Suprapubic skin (tissue), 4 donors: ENCODE results near the gene CTRL. TPM values are rescaled to one million over a fixed set of nuclear protein-coding genes. Genes with fewer than 3 reads are reported as not detected.

ENCODE experiments used
- DNase-seq, 2 donors: peaks; one replicate each; pipeline ENCODE4 v3.0.0-alpha.2; 2019; ENCODE audit warnings: low spot score in 2 of 2
- H3K27ac ChIP-seq: fragments of 200-600 bp; sonication (generic); one replicate; pipeline ENCODE4 v1.5.1; 2019
- H3K27me3 ChIP-seq: fragments of 200-600 bp; sonication (generic); one replicate; pipeline ENCODE4 v1.5.1; 2019
- H3K36me3 ChIP-seq: fragments of 200-600 bp; sonication (generic); one replicate; pipeline ENCODE4 v1.5.1; 2019
- H3K4me1 ChIP-seq: fragments of 200-600 bp; sonication (generic); one replicate; pipeline ENCODE4 v1.5.1; 2019
- H3K4me3 ChIP-seq: fragments of 200-600 bp; sonication (generic); one replicate; pipeline ENCODE4 v1.5.1; 2019; ENCODE audit warnings: mild to moderate bottlenecking
- H3K9me3 ChIP-seq: fragments of 200-600 bp; sonication (generic); one replicate; pipeline ENCODE4 v1.5.1; 2019
- CTCF ChIP-seq, 2 donors: fragments of 200-600 bp in 1 of 2; fragments of 450-650 bp in 1 of 2; sonication (generic) in 1 of 2; IDR thresholded peaks; one replicate each; pipeline ENCODE4 v1.5.1; 2016 to 2019; ENCODE audit warnings: antibody characterized with exemption in 2 of 2, mild to moderate bottlenecking in 1 of 2, moderate library complexity in 1 of 2
- EP300 ChIP-seq: sonication (generic); formaldehyde crosslinking; IDR thresholded peaks from one replicate; pipeline ENCODE4 v1.6.1; 2017; ENCODE audit warnings: antibody characterized with exemption
- POLR2A ChIP-seq, 2 donors: fragments of 450-650 bp; IDR thresholded peaks; one replicate each; pipeline ENCODE4 v1.6.1; 2017; ENCODE audit warnings: antibody characterized with exemption in 2 of 2, mild to moderate bottlenecking in 2 of 2, moderate library complexity in 2 of 2
- POLR2AphosphoS5 ChIP-seq, 3 donors: sonication (generic); formaldehyde crosslinking; IDR thresholded peaks; one replicate each; pipeline ENCODE4 v1.6.1; 2017; ENCODE audit warnings: antibody characterized with exemption in 3 of 3
- WGBS: methylation state at CpG from one replicate; pipeline ENCODE4 v1.1.5; 2018; 5-methylcytosine and 5-hydroxymethylcytosine counted together
- total RNA-seq, 4 donors: library from RNA; depleted of rRNA; stranded (reverse); fragments of >200 nt; gene quantifications; one replicate each; pipeline ENCODE4 v1.1.0, GENCODE V29; 2016

Gene CTRL
- total RNA-seq, 4 donors from 2014 or later: 0.55 to 2.7 (median 1.8) TPM

GRCh38 chr16:67922740-67923139, 8.9 kb downstream of the CTRL start:
- 33% methylated on average over 3 of the region's 8 CpGs for WGBS
- Histone ChIP-seq H3K27me3 (no peaks in the 10 kb centered on the region), H3K4me1 (peaks cover 68% of the 10 kb centered on the region), H3K36me3 (peaks cover 7% of the 10 kb centered on the region), H3K27ac (peak overlapping the region; percentile 60), H3K9me3 (no peaks in the 10 kb centered on the region), H3K4me3 (no peak overlapping the region)
- TF ChIP-seq POLR2A (IDR thresholded peaks at IDR 0.05) (no peak), CTCF (IDR thresholded peaks at IDR 0.05) (no peak), EP300 (no peak), POLR2AphosphoS5 (IDR thresholded peaks at IDR 0.05) (no peak)
- DNase-seq: peak in 1 of 2 donors; percentile 65

GRCh38 chr16:67922221-67922620, 9.4 kb downstream of the CTRL start:
- Histone ChIP-seq H3K27ac (peak overlapping the region; percentile 24), H3K27me3 (no peaks in the 10 kb centered on the region), H3K36me3 (peaks cover 2% of the 10 kb centered on the region), H3K4me1 (peaks cover 72% of the 10 kb centered on the region), H3K9me3 (no peaks in the 10 kb centered on the region), H3K4me3 (no peak overlapping the region)
- TF ChIP-seq POLR2AphosphoS5 (IDR thresholded peaks at IDR 0.05): no peak
- no peak for TF ChIP-seq EP300
- no peak for TF ChIP-seq CTCF (IDR thresholded peaks at IDR 0.05)
- no peak for TF ChIP-seq POLR2A (IDR thresholded peaks at IDR 0.05)
- no peak for DNase-seq
- 62% methylated on average over 5 of the region's 5 CpGs for WGBS

GRCh38 chr16:67919622-67920221, 11.9 kb downstream of the CTRL start:
- Histone ChIP-seq H3K27me3 (no peaks in the 10 kb centered on the region), H3K36me3 (no peaks in the 10 kb centered on the region), H3K4me3 (no peak overlapping the region), H3K4me1 (peaks cover 83% of the 10 kb centered on the region), H3K27ac (peak overlapping the region; percentile 38), H3K9me3 (no peaks in the 10 kb centered on the region)
- 50% methylated on average over 6 of the region's 6 CpGs for WGBS
- DNase-seq: no peak
- TF ChIP-seq POLR2A (IDR thresholded peaks at IDR 0.05): no peak
- TF ChIP-seq CTCF (IDR thresholded peaks at IDR 0.05): no peak
- TF ChIP-seq POLR2AphosphoS5 (IDR thresholded peaks at IDR 0.05): no peak
- TF ChIP-seq EP300: no peak

GRCh38 chr16:67917852-67918236, 13.8 kb downstream of the CTRL start:
- DNase-seq: no peak
- H3K27ac ChIP-seq: peak overlapping the region; percentile 44
- H3K36me3 ChIP-seq: no peaks in the 10 kb centered on the region
- no peak overlapping the region for H3K4me3 ChIP-seq
- no peaks in the 10 kb centered on the region for H3K27me3 ChIP-seq
- 60% methylated on average over 4 of the region's 4 CpGs for WGBS
- peaks cover 68% of the 10 kb centered on the region for H3K4me1 ChIP-seq
- no peak for TF ChIP-seq POLR2A (IDR thresholded peaks at IDR 0.05)
- TF ChIP-seq EP300: no peak
- TF ChIP-seq POLR2AphosphoS5 (IDR thresholded peaks at IDR 0.05): no peak
- no peak for TF ChIP-seq CTCF (IDR thresholded peaks at IDR 0.05)
- H3K9me3 ChIP-seq: no peaks in the 10 kb centered on the region

- no peak overlapping the region for H3K4me3 ChIP-seq
- no peak for TF ChIP-seq EP300
- TF ChIP-seq CTCF (IDR thresholded peaks at IDR 0.05): no peak
- TF ChIP-seq POLR2A (IDR thresholded peaks at IDR 0.05): no peak
- TF ChIP-seq POLR2AphosphoS5 (IDR thresholded peaks at IDR 0.05): no peak
- H3K9me3 ChIP-seq: no peaks in the 10 kb centered on the region
- no peaks in the 10 kb centered on the region for H3K36me3 ChIP-seq
- H3K27ac ChIP-seq: peak overlapping the region; percentile 44
- DNase-seq: no peak
- 37% methylated on average over 5 of the region's 6 CpGs for WGBS
- no peaks in the 10 kb centered on the region for H3K27me3 ChIP-seq
- peaks cover 63% of the 10 kb centered on the region for H3K4me1 ChIP-seq
These were observed 14.4 kb downstream of the CTRL start for GRCh38 chr16:67917140-67917851.
